Uterus (tissue), 4 donors: ENCODE data around the gene BCAS3. TPM values are rescaled to one million over a fixed set of nuclear protein-coding genes. Genes with fewer than 3 reads are reported as not detected.

Source experiments
- DNase-seq, 2 donors: peaks; one replicate each; pipeline ENCODE4 v3.0.0-alpha.2; 2019 to 2020
- H3K27ac ChIP-seq, 2 donors: fragments of 200-600 bp; sonication (generic); 1 replicate in 1 of 2; 2 replicates in 1 of 2; pipeline ENCODE4 v1.5.1; 2016 to 2018
- H3K27me3 ChIP-seq, 2 donors: fragments of 200-600 bp; sonication (generic); one replicate each; pipeline ENCODE4 v1.5.1; 2018 to 2019; ENCODE audit warnings: control low read depth in 1 of 2
- H3K36me3 ChIP-seq, 2 donors: fragments of 200-600 bp; sonication (generic); one replicate each; pipeline ENCODE4 v1.5.1; 2019; ENCODE audit warnings: control low read depth in 1 of 2
- H3K4me1 ChIP-seq, 2 donors: fragments of 200-600 bp; sonication (generic); one replicate each; pipeline ENCODE4 v1.5.1; 2018 to 2019; ENCODE audit warnings: control low read depth in 1 of 2
- H3K4me3 ChIP-seq, 2 donors: fragments of 200-600 bp; sonication (generic); 1 replicate in 1 of 2; 2 replicates in 1 of 2; pipeline ENCODE4 v1.5.1; 2018 to 2019; ENCODE audit warnings: mild to moderate bottlenecking in 1 of 2
- H3K9me3 ChIP-seq, 2 donors: fragments of 200-600 bp; sonication (generic); one replicate each; pipeline ENCODE4 v1.5.1; 2019; ENCODE audit warnings: control low read depth in 1 of 2
- CTCF ChIP-seq, 4 experiments: fragments of 200-600 bp in 2 of 4; fragments of 450-650 bp in 2 of 4; sonication (generic) in 2 of 4; IDR thresholded peaks; one replicate each; pipeline ENCODE4 v1.5.1; 2016 to 2019; ENCODE audit warnings: antibody characterized with exemption in 4 of 4, mild to moderate bottlenecking in 2 of 4, moderate library complexity in 1 of 4
- POLR2A ChIP-seq, 2 donors: fragments of 450-650 bp; IDR thresholded peaks; one replicate each; pipeline ENCODE4 v1.6.1; 2016; ENCODE audit warnings: antibody characterized with exemption in 2 of 2, mild to moderate bottlenecking in 1 of 2, moderate library complexity in 1 of 2
- intact Hi-C: fragments of 100-400 bp; cut with DNase I; formaldehyde crosslinking; loops from one replicate; pipeline ENCODE4 v1.15.1; 2023; ENCODE audit warnings: low total_unique reads
- total RNA-seq, 4 donors: library from RNA; depleted of rRNA in 3 of 4; stranded (reverse); fragments of >200 nt in 3 of 4; gene quantifications; one replicate each; pipeline versions ENCODE4 v1.1.0 to v1.2.4, GENCODE V29; 2014 to 2023
- donor health status: DM: yes; HTN: yes; CAD: no.

Gene BCAS3
- total RNA-seq, 4 donors from 2014 or later = 42.6 to 147 (median 83.7) TPM

- no peak overlapping the region for H3K4me3 ChIP-seq
- H3K27ac ChIP-seq = no peak overlapping the region
- H3K4me1 ChIP-seq = no peaks in the 10 kb centered on the region
- H3K36me3 ChIP-seq = no peaks in the 10 kb centered on the region
- intact Hi-C loops = no loop called here
- TF ChIP-seq CTCF (IDR thresholded peaks at IDR 0.05) = no peak
- no peak for TF ChIP-seq POLR2A (IDR thresholded peaks at IDR 0.05)
- no peaks in the 10 kb centered on the region for H3K9me3 ChIP-seq
- no peaks in the 10 kb centered on the region for H3K27me3 ChIP-seq
- no peak for DNase-seq
These were observed 396.3 kb downstream of the BCAS3 start for GRCh38 chr17:61073799-61074513.

- no peaks in the 10 kb centered on the region for H3K36me3 ChIP-seq
- H3K9me3 ChIP-seq = no peaks in the 10 kb centered on the region
- H3K4me3 ChIP-seq = no peak overlapping the region
- DNase-seq = no peak
- intact Hi-C loops = no loop called here
- H3K27ac ChIP-seq = no peak overlapping the region
- H3K4me1 ChIP-seq = no peaks in the 10 kb centered on the region
- no peak for TF ChIP-seq POLR2A (IDR thresholded peaks at IDR 0.05)
- TF ChIP-seq CTCF (IDR thresholded peaks at IDR 0.05) = no peak
- H3K27me3 ChIP-seq = no peaks in the 10 kb centered on the region
These were observed 398.3 kb downstream of the BCAS3 start for GRCh38 chr17:61075988-61076387.

GRCh38 chr17:61076621-61077031 is 399.0 kb downstream of the BCAS3 start:
- TF ChIP-seq POLR2A (IDR thresholded peaks at IDR 0.05) (no peak), CTCF (IDR thresholded peaks at IDR 0.05) (no peak)
- Histone ChIP-seq H3K27me3 (no peaks in the 10 kb centered on the region), H3K4me1 (no peaks in the 10 kb centered on the region), H3K27ac (no peak overlapping the region), H3K36me3 (no peaks in the 10 kb centered on the region), H3K4me3 (no peak overlapping the region), H3K9me3 (no peaks in the 10 kb centered on the region)
- DNase-seq = no peak
- intact Hi-C loops = no loop called here

- TF ChIP-seq POLR2A (IDR thresholded peaks at IDR 0.05) (no peak), CTCF (IDR thresholded peaks at IDR 0.05) (no peak)
- intact Hi-C loops = no loop called here
- DNase-seq = no peak
- no peak overlapping the region for H3K27ac ChIP-seq
- H3K36me3 ChIP-seq = no peaks in the 10 kb centered on the region
- H3K4me3 ChIP-seq = no peak overlapping the region
- no peaks in the 10 kb centered on the region for H3K9me3 ChIP-seq
- H3K27me3 ChIP-seq = no peaks in the 10 kb centered on the region
- no peaks in the 10 kb centered on the region for H3K4me1 ChIP-seq
These were observed 404.3 kb downstream of the BCAS3 start for GRCh38 chr17:61081959-61082358.

GRCh38 chr17:61084260-61084659 is 406.6 kb downstream of the BCAS3 start:
- H3K4me1 ChIP-seq = no peaks in the 10 kb centered on the region
- H3K27me3 ChIP-seq = no peaks in the 10 kb centered on the region
- intact Hi-C loops = no loop called here
- H3K9me3 ChIP-seq = no peaks in the 10 kb centered on the region
- TF ChIP-seq CTCF (IDR thresholded peaks at IDR 0.05) = no peak
- no peak for TF ChIP-seq POLR2A (IDR thresholded peaks at IDR 0.05)
- no peak for DNase-seq
- no peak overlapping the region for H3K27ac ChIP-seq
- H3K36me3 ChIP-seq = no peaks in the 10 kb centered on the region
- H3K4me3 ChIP-seq = no peak overlapping the region
